ENCODE results near the gene WDPCP.

DNA sequence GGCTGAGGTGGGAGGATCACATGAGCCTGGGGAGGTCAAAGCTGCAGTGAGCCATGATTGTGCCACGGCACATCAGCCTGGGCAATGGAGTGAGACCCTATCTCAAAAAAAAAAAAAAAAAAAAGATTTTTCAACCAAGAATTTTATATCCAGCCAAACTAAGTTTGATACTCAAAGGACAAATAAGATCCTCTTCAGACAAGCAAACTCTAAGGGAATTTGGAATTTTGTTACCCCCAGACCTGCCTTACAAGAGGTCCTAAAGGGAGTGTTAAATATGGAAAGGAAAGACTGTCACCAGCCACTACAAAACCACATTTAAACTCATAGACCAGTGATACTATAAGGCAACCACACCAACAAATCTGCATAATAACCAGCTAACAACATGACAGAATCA, 67.5 kb downstream of the WDPCP start:
- TF ChIP-seq POLR2A (IDR thresholded peaks at IDR 0.05; ENCODE audit: low read depth, low read length) = no peak
- no peak for TF ChIP-seq POLR2AphosphoS5 (IDR thresholded peaks at IDR 0.05; ENCODE audit: low read depth, low read length)
- TF ChIP-seq TAF1 (IDR thresholded peaks at IDR 0.05; ENCODE audit: borderline replicate concordance, low read depth, low read length) = no peak
